HG03558 (cell line): ENCODE results near the gene KIF15.
"Not testable (repeated sequence)": the region's sequence is repeated elsewhere in the genome, so short reads cannot be mapped to it uniquely, and the experiment has no call there.

Experiments
- ATAC-seq: cut with Tn5 transposase; IDR thresholded peaks from one replicate; pipeline ENCODE4 v1.9.1; 2021; ENCODE audit warnings: moderate number of reproducible peaks; ENCODE audit not compliant: unreplicated experiment; ENCODE audit errors: extremely low read depth

Gene KIF15

GRCh38 chr3:44761424-44762169 lies at the start of gene KIF15, which contains the start of gene KIAA1143:
Gene KIF15, plus strand, starts transcription at chr3:44761794. Its CDS starts 72 bp downstream, at chr3:44761866.
Gene KIAA1143, minus strand, starts transcription at chr3:44761619. Its CDS starts 17 bp downstream, at chr3:44761602.
- peak; percentile 70 for ATAC-seq

- no peak for ATAC-seq
These were observed 49.0 kb upstream of the KIF15 start, which contains the start of gene ZNF502 for GRCh38 chr3:44712455-44713075. Gene ZNF502, plus strand, starts transcription at chr3:44712660. Its CDS starts 7,602 bp downstream, at chr3:44720262.

GRCh38 chr3:44721231-44722102 lies 40.1 kb upstream of the KIF15 start:
- no peak for ATAC-seq

- ATAC-seq = no peak
These were observed 39.5 kb upstream of the KIF15 start for GRCh38 chr3:44722103-44722401.

- ATAC-seq = no peak
These were observed 32.1 kb upstream of the KIF15 start, which contains the start of gene ZNF501 for GRCh38 chr3:44729384-44729910. Gene ZNF501, plus strand, starts transcription at chr3:44729635. Its CDS starts 4,787 bp downstream, at chr3:44734422.

- no peak for ATAC-seq
These were observed 26.9 kb upstream of the KIF15 start for GRCh38 chr3:44734646-44735168.

GRCh38 chr3:44761101-44761423 lies 532 bp upstream of the KIF15 start:
- ATAC-seq = no peak

- ATAC-seq = peak; percentile 8
These were observed 630 bp downstream of the KIF15 start for GRCh38 chr3:44762170-44762677.

GRCh38 chr3:44762690-44763089 lies 1.1 kb downstream of the KIF15 start:
- ATAC-seq = no peak

- no peak for ATAC-seq
These were observed 2.7 kb downstream of the KIF15 start for GRCh38 chr3:44764248-44764647.

GRCh38 chr3:44771424-44772098 lies 10.0 kb downstream of the KIF15 start:
- ATAC-seq = no peak

- ATAC-seq = no peak
These were observed 10.5 kb downstream of the KIF15 start for GRCh38 chr3:44772099-44772442.

GRCh38 chr3:44782891-44783290 lies 21.3 kb downstream of the KIF15 start:
- no peak for ATAC-seq

- ATAC-seq = no peak
These were observed 33.6 kb downstream of the KIF15 start for GRCh38 chr3:44795197-44795596.

GRCh38 chr3:44802011-44802410 lies 40.4 kb downstream of the KIF15 start:
- no peak for ATAC-seq

- no peak for ATAC-seq
These were observed 41.7 kb downstream of the KIF15 start for GRCh38 chr3:44803298-44803697.

- no peak for ATAC-seq
These were observed 44.4 kb downstream of the KIF15 start for GRCh38 chr3:44805960-44806359.

- no peak for ATAC-seq
These were observed 53.2 kb downstream of the KIF15 start for GRCh38 chr3:44814751-44815150.

- ATAC-seq = not testable (repeated sequence)
These were observed 54.7 kb downstream of the KIF15 start for GRCh38 chr3:44816334-44816733.

- not testable (repeated sequence) for ATAC-seq
These were observed 59.6 kb downstream of the KIF15 start for GRCh38 chr3:44821206-44821605.
